ENCODE data around the gene CCND2. TPM values are rescaled to one million over a fixed set of nuclear protein-coding genes. Genes with fewer than 3 reads are reported as not detected.

Gene CCND2
- total RNA-seq, 1 donor from 2014 or later: 57.5 TPM

DNA sequence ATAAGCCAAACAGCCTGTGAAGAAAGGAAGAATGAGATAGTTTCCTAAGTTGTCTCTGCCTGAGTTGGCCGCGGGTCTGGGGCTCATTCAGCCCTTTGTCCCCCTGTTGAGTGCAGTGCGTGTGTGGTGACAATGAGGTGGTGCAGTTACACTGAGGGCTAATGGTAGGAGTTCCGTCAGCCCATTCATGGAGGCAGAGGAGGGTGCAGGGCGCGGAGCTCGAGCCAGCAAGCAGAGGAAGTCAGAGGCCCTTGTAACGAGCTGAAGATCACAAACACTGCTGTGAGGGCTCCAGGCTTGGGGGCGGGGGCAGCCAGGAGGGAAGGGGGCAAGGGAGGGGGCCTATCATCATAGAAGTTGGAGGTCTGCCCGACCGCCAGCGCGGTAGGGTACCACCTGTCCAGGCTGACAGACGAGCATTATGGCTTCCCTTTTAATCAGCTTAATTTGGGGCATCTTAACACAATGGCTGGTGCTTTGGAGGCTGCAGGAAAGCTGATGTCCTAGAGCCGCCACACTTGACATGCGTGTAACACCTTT lies 20.5 kb downstream of the CCND2 start:
- intact Hi-C loops (cut with DNase I): no loop called here
- no peaks in the 10 kb centered on the region for H3K27me3 ChIP-seq
- H3K4me1 ChIP-seq: peaks cover 39% of the 10 kb centered on the region
- TF ChIP-seq CTCF (IDR thresholded peaks at IDR 0.05) (no peak), POLR2AphosphoS5 (IDR thresholded peaks at IDR 0.05; ENCODE audit: insufficient read depth in 1 of 2, low read depth in 1 of 2) (no peak), POLR2A (IDR thresholded peaks at IDR 0.05) (no peak)
- no peaks in the 10 kb centered on the region for H3K9me3 ChIP-seq
- H3K36me3 ChIP-seq: peaks cover 0 to 11% of the 10 kb centered on the region in 2 donors
- H3K4me3 ChIP-seq: no peak overlapping the region
- no peak for DNase-seq (ENCODE audit: extremely low spot score in 2 of 2)
- no peak overlapping the region for H3K27ac ChIP-seq

DNA sequence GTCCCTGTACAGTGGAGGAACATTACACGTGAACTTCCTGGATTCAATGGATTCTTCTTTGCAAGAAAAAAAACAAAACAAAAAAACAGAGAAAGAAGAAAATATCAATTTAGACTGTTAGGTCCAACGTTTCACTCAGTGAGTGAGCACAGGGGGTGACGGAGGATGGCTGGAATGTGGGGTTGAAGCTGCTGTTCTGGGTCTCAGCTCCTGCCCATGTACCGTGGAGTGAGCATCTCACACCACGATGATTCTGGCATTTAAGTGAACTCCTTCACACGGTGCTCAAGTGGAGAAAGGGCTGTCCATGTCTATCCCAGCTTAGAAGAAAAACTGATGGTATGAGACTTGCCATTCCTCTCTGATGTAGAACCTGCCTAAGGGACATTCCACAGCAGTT lies 23.2 kb downstream of the CCND2 start:
- no peak for DNase-seq (ENCODE audit: extremely low spot score in 2 of 2)
- Histone ChIP-seq H3K36me3 (peaks cover 0 to 15% of the 10 kb centered on the region in 2 donors), H3K4me1 (peaks cover 27% of the 10 kb centered on the region)

DNA sequence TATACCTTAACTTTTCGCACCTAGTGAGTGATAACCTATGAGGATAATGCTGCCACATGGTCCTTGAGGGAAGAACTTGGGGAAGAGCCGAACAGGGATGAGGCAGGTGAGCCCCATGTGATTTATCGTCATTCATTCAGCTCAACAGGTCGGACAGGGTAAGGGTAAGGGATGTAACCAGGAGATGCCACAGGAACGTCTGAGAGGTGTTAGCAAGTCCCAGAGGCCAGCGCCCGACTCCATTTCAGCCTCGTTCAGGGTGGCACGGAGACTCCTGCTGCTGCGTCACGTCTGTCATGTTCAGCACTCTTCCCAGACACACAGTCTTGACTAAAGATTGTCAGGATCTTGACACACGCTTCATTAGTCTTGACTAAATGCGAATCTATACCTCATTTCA lies 24.1 kb downstream of the CCND2 start:
- no peak overlapping the region for H3K4me3 ChIP-seq
- no peaks in the 10 kb centered on the region for H3K9me3 ChIP-seq
- intact Hi-C loops (cut with DNase I): no loop called here
- H3K27me3 ChIP-seq: no peaks in the 10 kb centered on the region
- H3K4me1 ChIP-seq: peaks cover 19% of the 10 kb centered on the region
- DNase-seq (ENCODE audit: extremely low spot score in 2 of 2): no peak
- peaks cover 0 to 21% of the 10 kb centered on the region in 2 donors for H3K36me3 ChIP-seq
- no peak overlapping the region for H3K27ac ChIP-seq
- TF ChIP-seq CTCF (IDR thresholded peaks at IDR 0.05): no peak
- no peak for TF ChIP-seq POLR2A (IDR thresholded peaks at IDR 0.05)
- TF ChIP-seq POLR2AphosphoS5 (IDR thresholded peaks at IDR 0.05; ENCODE audit: insufficient read depth in 1 of 2, low read depth in 1 of 2): no peak

More for the DNA sequence above, 23.2 kb downstream of the CCND2 start:
- no peaks in the 10 kb centered on the region for H3K9me3 ChIP-seq
- no peak for TF ChIP-seq CTCF (IDR thresholded peaks at IDR 0.05)
- no peak for TF ChIP-seq POLR2A (IDR thresholded peaks at IDR 0.05)
- no peak overlapping the region for H3K4me3 ChIP-seq
- H3K27me3 ChIP-seq: no peaks in the 10 kb centered on the region
- intact Hi-C loops (cut with DNase I): no loop called here
- H3K27ac ChIP-seq: no peak overlapping the region

- H3K27ac ChIP-seq: no peak overlapping the region
These were observed 27.3 kb downstream of the CCND2 start for GRCh38 chr12:4300883-4301282.

More at GRCh38 chr12:4300883-4301282, 27.3 kb downstream of the CCND2 start:
- no peak overlapping the region for H3K4me3 ChIP-seq
- no peaks in the 10 kb centered on the region for H3K27me3 ChIP-seq
- no peaks in the 10 kb centered on the region for H3K4me1 ChIP-seq
- intact Hi-C loops (cut with DNase I): no loop called here
- H3K36me3 ChIP-seq: peaks cover 0 to 27% of the 10 kb centered on the region in 2 donors
- no peaks in the 10 kb centered on the region for H3K9me3 ChIP-seq
- DNase-seq (ENCODE audit: extremely low spot score in 2 of 2): no peak
- TF ChIP-seq CTCF (IDR thresholded peaks at IDR 0.05) (no peak), POLR2A (IDR thresholded peaks at IDR 0.05) (no peak), POLR2AphosphoS5 (IDR thresholded peaks at IDR 0.05; ENCODE audit: insufficient read depth in 1 of 2, low read depth in 1 of 2) (no peak)
